GM19351 (cell line): ENCODE results near the gene DDX50.
"Not testable (repeated sequence)": the region's sequence is repeated elsewhere in the genome, so short reads cannot be mapped to it uniquely, and the experiment has no call there.

ENCODE experiments used
- ATAC-seq: cut with Tn5 transposase; IDR thresholded peaks from one replicate; pipeline ENCODE4 v1.9.1; 2021; ENCODE audit warnings: mild to moderate bottlenecking, moderate library complexity; ENCODE audit not compliant: unreplicated experiment

The DDX50 gene

DNA sequence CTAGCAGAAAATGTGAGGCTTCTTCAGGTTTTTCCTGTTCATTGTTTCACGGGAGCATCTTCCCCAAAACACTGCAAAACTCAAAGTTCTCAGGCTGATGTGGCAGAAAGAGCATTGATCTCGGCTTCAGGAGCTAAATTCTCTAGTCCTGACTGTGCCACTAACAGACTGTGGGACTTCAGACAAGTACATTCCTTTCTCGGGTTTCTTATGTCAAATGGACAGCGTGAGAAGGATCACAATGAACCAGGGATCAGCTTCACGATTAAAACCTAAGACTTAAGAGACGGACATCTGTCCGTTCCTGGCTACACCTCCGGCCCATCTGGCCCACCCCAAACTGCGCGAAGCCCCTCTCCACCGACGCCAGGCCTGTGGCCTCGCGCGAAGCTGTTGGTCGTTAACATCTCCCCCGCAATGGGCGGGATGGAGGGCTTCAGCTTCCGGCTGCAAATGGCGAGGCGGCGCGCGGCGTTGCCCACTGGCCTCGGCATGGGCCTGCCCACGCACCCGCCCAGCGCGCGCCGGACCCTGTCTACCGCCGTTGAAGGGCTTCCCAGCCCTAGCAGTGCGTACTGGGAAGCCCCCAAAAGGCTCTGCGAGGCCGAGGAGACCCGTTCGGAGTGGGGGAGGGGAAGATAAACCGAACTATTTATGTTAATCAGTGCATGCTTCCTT is 549 bp upstream of the DDX50 start:
- ATAC-seq = peak; percentile 34

GRCh38 chr10:68902382-68902781 is 1.3 kb downstream of the DDX50 start:
- ATAC-seq = no peak

DNA sequence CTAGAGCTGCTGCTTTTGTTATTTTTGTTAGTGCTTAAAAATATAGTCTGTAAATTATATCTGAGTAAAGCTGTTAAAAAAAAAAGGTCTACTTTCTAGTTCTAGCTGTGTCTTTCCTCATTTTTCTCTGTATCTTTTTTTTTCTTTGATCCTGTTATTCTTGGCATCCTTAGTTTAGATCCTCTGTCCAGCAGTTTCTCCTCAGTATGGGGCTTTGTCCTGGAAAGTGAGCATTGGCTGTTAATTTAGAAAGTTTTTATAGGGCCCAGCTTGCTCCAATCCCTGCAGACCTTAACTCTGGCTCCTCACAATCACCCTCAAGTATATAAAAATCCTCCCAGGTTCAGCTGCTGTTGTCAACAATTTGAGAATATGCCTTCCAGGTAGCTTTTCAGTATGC is 23.5 kb downstream of the DDX50 start:
- ATAC-seq = no peak

GRCh38 chr10:68925489-68925888 is 24.4 kb downstream of the DDX50 start:
- no peak for ATAC-seq

DNA sequence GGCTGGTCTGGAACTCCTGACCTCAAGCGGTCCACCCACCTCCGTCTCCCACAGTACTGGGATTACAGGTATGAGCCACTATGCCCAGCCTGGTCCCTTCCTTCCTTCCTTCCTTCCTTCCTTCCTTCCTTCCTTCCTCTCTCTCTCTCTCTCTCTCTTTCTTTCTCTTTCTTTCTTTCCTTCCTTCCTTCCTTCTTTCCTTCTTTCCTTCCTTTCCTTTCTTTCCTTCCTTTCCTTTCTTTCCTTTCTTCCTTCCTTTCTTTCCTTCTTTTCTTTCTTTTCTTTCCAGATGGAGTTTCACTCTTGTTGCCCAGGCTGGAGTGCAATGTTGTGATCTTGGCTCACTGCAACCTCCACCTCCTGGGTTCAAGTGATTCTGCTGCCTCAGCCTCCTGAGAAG is 28.0 kb downstream of the DDX50 start:
- ATAC-seq = not testable (repeated sequence)

DNA sequence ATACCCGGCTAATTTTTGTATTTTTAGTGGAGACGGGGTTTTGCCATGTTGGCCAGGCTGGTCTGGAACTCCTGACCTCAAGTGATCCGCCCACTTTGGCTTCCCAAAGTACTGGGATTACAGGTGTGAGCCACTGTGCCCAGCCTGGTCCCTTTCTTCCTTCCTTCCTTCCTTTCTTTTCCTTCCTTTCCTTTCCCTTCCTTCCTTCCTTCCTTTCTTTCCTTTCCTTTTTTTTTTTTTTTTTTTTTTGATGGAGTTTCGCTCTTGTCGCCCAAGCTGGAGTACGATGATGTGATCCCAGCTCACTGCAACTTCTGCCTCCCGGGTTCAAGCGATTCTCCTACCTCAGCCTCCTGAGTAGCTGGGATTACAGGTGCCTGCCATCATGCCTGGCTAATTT is 28.8 kb downstream of the DDX50 start:
- ATAC-seq = not testable (repeated sequence)

GRCh38 chr10:68932860-68933259 is 31.7 kb downstream of the DDX50 start:
- not testable (repeated sequence) for ATAC-seq

DNA sequence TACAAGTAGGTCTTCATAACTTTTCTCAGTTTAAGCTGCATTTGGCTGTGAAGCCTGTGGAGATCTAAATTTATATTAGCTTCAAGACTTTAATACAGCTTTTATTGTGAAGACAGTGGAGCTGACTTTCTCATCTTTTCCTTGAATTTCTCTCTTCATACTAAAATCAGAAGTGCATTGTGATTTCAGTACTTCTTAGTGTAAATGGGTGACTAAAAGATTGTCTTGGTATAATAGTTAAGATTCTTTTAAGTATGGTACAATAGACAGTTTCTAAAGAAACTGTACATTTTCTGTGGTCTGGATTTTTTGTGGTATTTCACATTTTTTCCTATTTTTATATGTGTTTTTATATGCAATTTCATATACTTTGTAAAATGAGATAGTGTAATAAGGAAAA is 33.9 kb downstream of the DDX50 start:
- no peak for ATAC-seq

DNA sequence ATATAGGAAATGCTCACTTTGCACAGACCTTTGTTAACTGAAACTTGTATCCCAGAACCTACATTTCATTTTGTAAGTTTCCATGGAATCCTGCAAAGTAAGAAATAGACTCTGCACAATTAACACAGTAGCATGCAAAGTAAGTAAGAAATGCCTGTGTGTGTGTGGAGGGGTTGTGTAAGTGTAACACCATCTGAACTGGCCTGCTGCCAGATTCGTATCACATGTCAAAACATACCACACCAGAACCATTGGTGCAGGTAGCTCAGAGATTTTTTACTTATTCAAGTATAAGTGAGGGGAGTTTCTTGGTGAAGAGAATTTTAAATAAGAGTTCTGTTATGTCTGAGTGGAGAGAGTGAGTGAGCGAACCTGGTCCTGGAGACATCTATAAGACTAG is 37.0 kb downstream of the DDX50 start:
- ATAC-seq = no peak

DNA sequence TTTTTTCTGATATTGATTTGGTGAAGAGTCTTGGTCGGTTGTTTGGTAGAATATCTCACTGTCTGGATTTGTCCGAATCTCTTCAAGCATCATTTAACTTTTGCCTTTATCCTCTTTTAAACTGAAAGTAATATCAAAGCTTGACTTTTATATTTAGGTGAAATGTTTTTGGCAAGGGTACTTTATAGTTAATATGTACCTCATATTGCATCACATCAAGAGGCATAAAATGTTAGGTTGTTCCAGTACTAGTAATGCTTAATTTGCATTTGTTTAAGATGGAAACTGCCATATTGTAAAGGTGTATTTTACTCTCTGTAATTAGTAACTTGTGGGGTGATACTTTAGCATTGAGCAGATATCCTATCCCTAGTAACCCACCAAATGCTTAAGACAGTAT is 37.8 kb downstream of the DDX50 start:
- no peak for ATAC-seq

- ATAC-seq = not testable (repeated sequence)
These were observed 39.8 kb downstream of the DDX50 start for GRCh38 chr10:68940917-68941316.

DNA sequence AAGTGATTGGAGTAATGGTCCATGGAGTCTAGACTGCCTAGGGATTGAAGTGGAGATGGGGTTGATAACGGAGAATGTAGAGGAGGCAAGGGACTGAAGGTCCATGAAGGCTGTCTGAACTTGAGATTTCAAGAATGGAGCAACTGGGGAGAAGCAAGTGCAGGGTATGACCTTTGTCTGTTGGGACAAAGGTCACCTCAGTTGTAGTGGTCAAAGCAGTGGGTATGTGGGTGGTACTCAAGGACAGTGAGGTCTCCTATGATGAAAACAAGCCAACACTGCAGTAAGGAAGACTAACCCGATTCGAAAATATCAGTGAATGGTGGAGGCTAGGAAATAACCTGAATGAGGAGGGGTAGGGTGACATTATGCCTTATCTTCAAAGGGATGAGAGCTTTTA is 49.5 kb downstream of the DDX50 start:
- ATAC-seq = no peak

GRCh38 chr10:68954904-68955303 is 53.8 kb downstream of the DDX50 start:
- ATAC-seq = no peak

GRCh38 chr10:68955355-68955831 is 54.3 kb downstream of the DDX50 start:
- ATAC-seq = peak; percentile 26

GRCh38 chr10:68955832-68956532 is 54.9 kb downstream of the DDX50 start, which contains the start of gene DDX21:
TSS of gene DDX21 (plus strand) at chr10:68956170. CDS start at chr10:68956226, 56 bp downstream.
- ATAC-seq = peak; percentile 81

DNA sequence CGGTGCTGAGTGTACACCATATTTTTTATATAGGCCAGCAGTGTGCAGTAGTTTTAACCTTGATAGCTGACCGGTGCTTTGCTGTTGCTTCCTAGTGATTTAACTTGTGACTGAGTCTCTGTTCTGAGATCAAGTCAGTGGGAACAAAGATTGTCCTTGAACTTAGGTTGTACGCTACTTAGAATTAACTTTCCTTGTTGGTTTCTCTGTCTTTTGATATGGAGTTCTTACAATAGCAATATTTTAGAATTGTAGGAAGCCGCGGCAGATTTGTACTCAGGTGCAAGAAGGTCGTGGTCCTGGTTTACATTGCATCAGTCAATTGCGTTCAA is 56.1 kb downstream of the DDX50 start:
- no peak for ATAC-seq

DNA sequence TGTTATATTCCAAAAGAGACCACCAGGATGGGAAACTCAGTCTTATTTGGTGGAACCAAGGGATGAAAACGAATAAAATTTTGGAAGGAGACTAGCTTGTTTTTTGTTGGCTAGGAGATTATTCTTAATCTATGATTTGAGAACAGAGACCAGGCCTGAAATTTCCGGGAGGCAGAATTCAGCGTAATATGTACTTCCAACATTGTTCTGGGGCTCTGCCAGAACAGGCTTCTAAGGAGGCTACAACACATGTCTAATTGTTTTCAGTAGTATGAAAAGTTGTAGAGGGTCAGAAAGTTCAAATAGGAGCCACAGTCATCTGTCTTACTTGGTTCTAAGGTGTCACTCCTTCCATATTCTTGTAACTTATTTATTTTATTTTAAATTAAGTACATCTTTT is 56.5 kb downstream of the DDX50 start:
- no peak for ATAC-seq

GRCh38 chr10:68959695-68960527 is 58.8 kb downstream of the DDX50 start:
- no peak for ATAC-seq

DNA sequence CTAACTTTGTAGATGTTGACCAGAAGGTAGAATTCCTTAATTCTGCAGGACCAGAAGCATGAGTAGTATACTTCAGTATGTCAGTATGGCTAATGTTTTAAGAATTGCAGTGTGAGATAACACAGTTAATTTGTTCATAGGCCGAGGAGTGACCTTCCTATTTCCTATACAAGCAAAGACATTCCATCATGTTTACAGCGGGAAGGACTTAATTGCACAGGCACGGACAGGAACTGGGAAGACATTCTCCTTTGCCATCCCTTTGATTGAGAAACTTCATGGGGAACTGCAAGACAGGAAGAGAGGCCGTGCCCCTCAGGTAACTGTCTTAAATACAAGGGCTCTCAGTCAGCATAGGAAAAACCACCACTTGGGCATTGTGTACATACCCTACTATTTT is 62.0 kb downstream of the DDX50 start:
- ATAC-seq = no peak

GRCh38 chr10:68973975-68974374 is 72.9 kb downstream of the DDX50 start:
- no peak for ATAC-seq

DNA sequence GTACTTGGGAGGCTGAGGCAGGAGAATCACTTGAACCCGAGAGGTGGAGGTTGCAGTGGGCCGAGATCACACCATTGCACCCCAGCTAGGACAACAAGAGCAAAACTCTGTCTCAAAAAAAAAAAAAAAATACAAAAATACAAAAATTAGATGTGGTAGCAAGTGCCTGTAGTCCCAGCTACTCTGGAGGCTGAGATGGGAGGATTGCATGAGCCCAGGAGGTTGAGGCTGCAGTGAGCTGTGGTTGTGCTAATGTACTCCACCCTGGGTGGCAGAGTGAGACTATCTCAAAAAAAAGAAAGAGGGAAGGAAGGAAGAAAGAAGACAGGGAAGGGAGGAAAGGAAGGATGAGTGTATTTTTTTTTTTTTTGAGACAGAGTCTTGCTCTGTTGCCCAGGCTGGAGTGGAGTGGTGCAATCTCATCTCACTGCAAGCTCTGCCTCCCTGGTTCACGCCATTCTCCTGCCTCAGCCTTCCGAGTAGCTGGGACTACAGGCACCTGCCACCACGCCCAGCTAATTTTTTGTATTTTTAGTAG is 74.9 kb downstream of the DDX50 start:
- ATAC-seq = not testable (repeated sequence)
